Lower leg skin (tissue), 4 donors: Measurements from ENCODE around the gene EFCC1. TPM values are rescaled to one million over a fixed set of nuclear protein-coding genes. Genes with fewer than 3 reads are reported as not detected.

Source experiments
- DNase-seq, 2 donors: peaks; one replicate each; pipeline ENCODE4 v3.0.0-alpha.2; 2019; ENCODE audit warnings: low spot score in 2 of 2
- H3K4me3 ChIP-seq: fragments of 200-600 bp; sonication (generic); 2 replicates; pipeline ENCODE4 v1.5.1; 2017; ENCODE audit warnings: mild to moderate bottlenecking, low read depth; ENCODE audit not compliant: poor library complexity, severe bottlenecking
- CTCF ChIP-seq, 3 donors: fragments of 450-650 bp; IDR thresholded peaks; one replicate each; pipeline ENCODE4 v1.5.1; 2016; ENCODE audit warnings: antibody characterized with exemption in 3 of 3, mild to moderate bottlenecking in 3 of 3, moderate library complexity in 2 of 3
- POLR2A ChIP-seq, 2 donors: fragments of 450-650 bp; IDR thresholded peaks; one replicate each; pipeline ENCODE4 v1.6.1; 2016 to 2017; ENCODE audit warnings: antibody characterized with exemption in 2 of 2, mild to moderate bottlenecking in 1 of 2, moderate library complexity in 1 of 2
- WGBS, 2 donors: methylation state at CpG; one replicate each; pipeline ENCODE4 v1.1.5; 2018; 5-methylcytosine and 5-hydroxymethylcytosine counted together
- intact Hi-C: fragments of 100-400 bp; cut with DNase I; formaldehyde crosslinking; loops from one replicate; pipeline ENCODE4 v1.15.0; 2023; ENCODE audit warnings: low total_unique reads
- total RNA-seq, 4 donors: library from RNA; depleted of rRNA; stranded (reverse); fragments of >200 nt; gene quantifications; one replicate each; pipeline ENCODE4 v1.1.0, GENCODE V29; 2016

EFCC1 gene
- total RNA-seq, 4 donors from 2014 or later = 0.80 to 3.0 (median 2.2) TPM

DNA sequence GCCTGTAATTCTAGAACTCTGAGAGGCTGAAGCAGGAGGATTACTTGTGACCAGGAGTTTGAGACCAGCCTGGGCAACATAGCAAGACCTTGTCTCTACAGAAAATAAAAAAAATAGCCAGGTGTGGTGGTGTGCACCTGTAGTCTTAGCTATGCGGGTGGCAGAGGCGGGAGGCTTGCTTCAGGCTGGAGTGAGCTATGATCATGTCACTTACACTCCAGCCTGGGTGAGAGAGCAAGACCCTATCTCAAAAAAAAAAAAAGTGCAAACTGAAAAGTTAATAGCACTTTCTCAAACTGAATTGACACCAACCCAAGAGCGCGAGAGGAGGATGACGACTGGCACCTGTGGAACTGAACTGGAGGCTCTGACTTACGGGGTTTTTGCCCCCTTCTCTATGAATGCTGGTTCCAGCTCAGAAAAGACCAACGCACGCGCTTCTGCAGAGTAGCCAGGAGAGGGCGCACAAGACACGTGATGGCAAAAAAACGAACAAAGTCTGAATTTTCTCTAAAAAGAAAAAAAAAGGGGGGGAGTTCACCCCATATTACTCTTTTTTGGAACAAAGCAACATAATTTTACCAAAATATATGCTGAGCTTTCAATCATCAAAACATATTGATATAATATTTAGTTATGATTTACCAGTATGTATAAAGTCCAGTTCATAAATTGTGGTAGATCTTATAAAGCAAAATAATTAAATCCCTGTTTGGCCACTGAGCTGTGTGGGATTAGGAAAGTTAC lies 30.9 kb upstream of the EFCC1 start:
- no peak for DNase-seq
- peak in 1 of 3 donors; percentile 87 for TF ChIP-seq CTCF (IDR thresholded peaks at IDR 0.05)
- TF ChIP-seq POLR2A (IDR thresholded peaks at IDR 0.05) = no peak
- H3K4me3 ChIP-seq = no peak overlapping the region
- 8 to 12% methylated on average over 12 of the region's 12 CpGs for WGBS, 2 donors
- intact Hi-C loops = loop anchor here (10.0 kb wide), 1 partner anchor 275 kb away; the partner anchor contains the start of gene COPG1

GRCh38 chr3:128970740-128971047 lies 30.4 kb upstream of the EFCC1 start:
- H3K4me3 ChIP-seq = no peak overlapping the region
- TF ChIP-seq CTCF (IDR thresholded peaks at IDR 0.05) = no peak
- no peak for TF ChIP-seq POLR2A (IDR thresholded peaks at IDR 0.05)
- 58 to 59% methylated on average over 1 of the region's 1 CpG for WGBS, 2 donors
- intact Hi-C loops = loop anchor here (10.0 kb wide), 1 partner anchor 274 kb away; the partner anchor contains the start of gene COPG1
- DNase-seq = no peak

DNA sequence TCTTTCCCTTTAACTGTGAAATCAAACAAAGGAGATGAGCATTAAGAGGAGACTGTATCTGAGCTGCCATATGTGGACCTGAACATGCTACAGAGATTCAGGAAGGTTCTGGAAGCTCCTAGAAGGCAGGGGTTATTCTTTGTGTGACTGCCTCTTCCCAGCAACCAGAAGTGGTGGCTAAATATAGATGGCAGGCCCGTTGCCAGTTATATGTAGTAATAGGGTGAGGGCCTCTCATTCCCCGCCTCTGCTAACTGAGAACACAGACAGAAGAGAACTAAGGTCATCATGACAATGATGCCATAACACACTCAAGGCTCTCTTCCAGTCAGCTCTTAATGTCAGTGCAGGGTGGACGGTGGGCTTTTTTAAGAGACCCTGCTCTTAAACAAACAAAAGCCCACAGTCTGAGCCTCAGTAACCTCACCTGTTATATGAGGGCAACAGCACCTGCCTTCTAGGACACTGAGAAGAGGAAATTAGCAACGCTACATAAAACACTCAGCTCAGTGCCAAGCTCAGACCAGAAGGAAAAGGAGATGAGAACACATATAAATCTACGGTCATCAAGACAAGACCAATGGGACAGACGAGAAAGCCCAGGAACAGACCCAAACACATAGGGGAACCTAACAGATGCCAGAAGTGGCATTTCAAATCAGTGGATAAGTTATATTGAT lies 29.5 kb upstream of the EFCC1 start:
- no peak overlapping the region for H3K4me3 ChIP-seq
- no peak for TF ChIP-seq POLR2A (IDR thresholded peaks at IDR 0.05)
- no peak for TF ChIP-seq CTCF (IDR thresholded peaks at IDR 0.05)
- no peak for DNase-seq
- WGBS, 2 donors = 65 to 71% methylated on average over 6 of the region's 6 CpGs
- intact Hi-C loops = loop anchor here (10.0 kb wide), 1 partner anchor 273 kb away; the partner anchor contains the start of gene COPG1

GRCh38 chr3:128973988-128974564 lies 27.0 kb upstream of the EFCC1 start:
- no peak for DNase-seq
- H3K4me3 ChIP-seq = no peak overlapping the region
- intact Hi-C loops = loop anchor here (10.0 kb wide), 1 partner anchor 271 kb away; the partner anchor contains the start of gene COPG1
- 72 to 73% methylated on average over 5 of the region's 5 CpGs for WGBS, 2 donors
- no peak for TF ChIP-seq POLR2A (IDR thresholded peaks at IDR 0.05)
- no peak for TF ChIP-seq CTCF (IDR thresholded peaks at IDR 0.05)

DNA sequence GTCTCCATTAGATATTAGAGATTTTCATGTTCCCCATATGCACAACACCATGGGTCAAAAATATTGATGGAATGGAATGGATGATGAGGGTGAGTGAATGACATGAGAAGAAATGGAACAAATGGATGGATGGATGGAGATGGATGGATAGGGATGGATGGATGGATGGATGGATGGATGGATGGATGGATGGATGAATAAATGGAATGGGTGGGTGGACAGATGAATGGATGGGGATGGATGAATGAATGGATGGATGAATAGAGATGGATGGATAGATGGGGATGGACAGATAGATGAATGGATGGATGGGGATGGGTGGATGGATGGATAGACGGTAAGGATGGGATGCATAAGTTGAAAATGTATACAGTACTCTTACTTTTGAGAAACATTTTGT lies 25.8 kb upstream of the EFCC1 start:
- TF ChIP-seq POLR2A (IDR thresholded peaks at IDR 0.05) (no peak), CTCF (IDR thresholded peaks at IDR 0.05) (no peak)
- intact Hi-C loops = loop anchor here (10.0 kb wide), 1 partner anchor 270 kb away; the partner anchor contains the start of gene COPG1
- WGBS, 2 donors = 90 to 91% methylated on average over 1 of the region's 1 CpG
- H3K4me3 ChIP-seq = no peak overlapping the region
- no peak for DNase-seq
